HG02943 (cell line): Measurements from ENCODE around the gene REM2.
"Not testable (repeated sequence)": the region's sequence is repeated elsewhere in the genome, so short reads cannot be mapped to it uniquely, and the experiment has no call there.

Experiments
- ATAC-seq: cut with Tn5 transposase; IDR thresholded peaks from one replicate; pipeline ENCODE4 v1.9.1; 2021; ENCODE audit warnings: mild to moderate bottlenecking, low read depth, moderate library complexity; ENCODE audit not compliant: unreplicated experiment

Gene REM2

DNA sequence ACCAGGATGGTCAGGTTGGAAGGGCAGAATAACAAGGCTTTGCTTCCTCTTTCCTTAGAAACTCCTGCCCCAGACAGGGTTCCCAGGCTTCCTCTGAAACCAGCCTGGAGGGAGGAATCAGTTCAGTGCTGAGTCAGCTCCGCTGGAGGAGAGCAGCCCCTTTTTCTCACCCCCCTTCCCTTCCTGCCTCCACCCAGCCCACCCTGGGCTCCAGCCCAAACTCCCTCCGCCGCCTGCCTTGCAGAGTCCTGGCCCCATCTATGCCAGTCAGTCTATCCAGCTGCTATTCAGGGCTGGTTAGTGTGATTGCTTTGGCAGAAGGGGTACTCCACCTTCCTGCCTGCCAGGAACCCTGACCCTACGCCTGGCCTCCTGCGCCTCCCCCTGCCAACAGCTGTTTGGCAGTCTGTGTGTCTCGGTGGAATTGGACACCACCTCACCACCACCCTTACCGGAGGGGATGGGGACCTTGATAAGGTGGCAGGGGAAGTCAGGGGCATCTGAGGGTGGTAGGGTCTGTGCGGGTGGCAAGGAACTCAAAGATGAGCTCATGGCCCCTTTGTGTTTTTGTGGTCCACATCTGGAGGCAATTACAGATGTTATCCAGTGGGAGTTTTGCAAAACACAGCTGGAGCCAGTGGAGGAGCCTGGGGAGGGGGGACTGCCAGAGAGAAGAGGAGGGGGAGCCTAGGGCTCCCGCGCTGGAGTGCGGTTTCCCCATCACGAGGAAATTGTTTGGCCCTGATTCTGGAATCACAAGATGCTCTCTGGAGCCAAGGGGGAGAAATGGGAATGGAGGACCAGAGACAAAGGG, 34.5 kb upstream of the REM2 start:
- ATAC-seq: no peak

DNA sequence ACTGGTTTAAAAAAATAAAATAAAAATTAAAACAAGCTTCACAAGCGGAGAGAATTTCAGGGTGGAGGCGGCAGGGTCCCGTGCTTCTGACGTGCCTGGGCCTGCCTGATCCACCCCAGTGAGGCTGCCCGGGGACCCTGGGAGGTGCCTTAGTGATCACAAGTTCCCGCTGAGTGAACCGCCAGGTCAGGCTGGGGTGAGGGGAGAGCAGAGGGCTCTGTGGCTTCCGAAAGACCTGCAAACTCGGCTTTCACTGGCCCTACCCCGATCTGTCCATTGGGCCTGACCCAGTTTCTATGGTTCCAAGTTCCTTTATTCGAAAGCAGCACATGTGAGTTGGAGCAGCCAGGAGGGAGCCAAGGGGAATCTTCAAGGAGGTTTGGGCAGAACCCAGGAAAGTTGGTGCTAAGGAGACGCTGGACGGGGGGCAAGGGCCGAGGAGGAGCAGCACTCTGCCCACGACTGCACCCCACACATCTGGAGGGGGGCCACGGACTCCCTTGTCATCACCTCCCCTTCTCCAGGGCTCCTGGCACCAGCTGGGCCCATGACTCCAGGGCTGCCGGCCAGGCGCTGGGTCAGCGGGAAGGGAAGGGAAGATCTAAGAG, 33.7 kb upstream of the REM2 start:
- ATAC-seq: no peak

DNA sequence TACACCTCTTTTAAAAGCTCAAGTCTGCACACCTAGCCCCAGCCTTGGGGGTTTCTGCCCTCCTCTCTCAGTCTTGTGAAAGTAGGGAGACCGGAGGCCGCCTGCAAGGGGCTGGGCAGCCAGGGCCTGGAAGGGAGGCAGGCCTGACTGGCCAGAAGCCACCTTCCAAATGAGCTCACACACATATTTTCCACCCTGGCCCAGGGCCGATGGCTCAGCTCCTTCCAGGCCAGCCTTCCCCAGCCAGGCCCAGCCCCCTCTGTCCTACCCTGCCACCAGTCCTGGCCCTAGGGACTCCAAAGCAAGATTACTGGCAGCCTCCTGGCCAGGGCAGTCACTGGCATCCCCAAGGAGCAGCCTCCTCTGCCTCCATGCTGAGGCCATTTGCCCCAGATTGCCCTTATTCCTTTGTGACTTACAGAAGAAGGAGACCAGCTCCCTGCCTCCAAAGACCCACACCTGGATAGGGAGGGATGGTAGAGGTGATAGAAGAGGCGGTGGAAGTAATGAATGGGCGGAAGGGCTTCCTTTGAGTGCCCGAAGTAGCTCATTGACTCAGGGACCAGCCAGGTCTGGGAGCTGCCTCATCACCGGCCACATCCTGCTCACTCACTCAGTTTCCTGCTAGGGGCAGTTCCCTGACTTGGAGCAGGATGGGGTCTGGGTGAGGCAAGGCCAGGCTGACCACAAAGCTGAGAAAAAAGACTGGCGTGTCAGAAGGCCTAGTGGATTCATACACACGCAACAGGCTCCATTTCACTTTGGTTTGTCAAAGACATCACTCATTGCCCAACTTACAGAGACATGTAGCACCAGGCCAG, 31.9 kb upstream of the REM2 start:
- no peak for ATAC-seq

DNA sequence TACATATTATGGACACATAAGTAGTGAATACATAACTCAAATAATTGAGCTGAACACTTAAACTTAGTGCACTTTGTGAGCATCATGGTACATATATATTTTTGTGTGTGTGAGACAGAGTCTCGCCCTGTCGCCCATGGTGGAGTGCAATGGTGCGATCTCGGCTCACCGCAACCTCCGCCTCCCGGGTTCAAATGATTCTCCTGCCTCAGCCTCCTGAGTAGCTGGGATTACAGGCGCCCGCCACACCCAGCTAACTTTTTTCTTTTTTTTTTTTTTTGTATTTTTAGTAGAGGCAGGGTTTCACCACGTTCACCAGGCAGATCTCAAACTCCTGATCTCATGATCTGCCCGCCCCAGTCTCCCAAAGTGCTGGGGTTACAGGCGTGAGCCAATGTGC, 30.8 kb upstream of the REM2 start:
- not testable (repeated sequence) for ATAC-seq

DNA sequence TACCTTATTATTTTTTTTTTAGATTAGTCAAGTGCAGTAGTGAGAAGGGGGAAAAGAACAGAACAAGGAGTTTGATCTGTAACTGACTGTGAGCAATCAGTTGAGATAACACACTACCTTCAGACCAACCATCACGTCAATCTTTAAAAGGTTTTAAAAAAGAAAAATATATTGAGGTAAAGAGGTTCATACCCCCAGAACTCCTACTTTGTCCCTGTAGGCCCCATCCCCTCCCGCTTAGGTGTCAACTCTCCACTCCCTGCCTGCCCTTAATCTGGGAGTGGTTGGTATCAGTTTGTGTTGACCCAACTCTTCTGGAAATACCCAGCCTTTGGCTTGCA, 30.5 kb upstream of the REM2 start:
- no peak for ATAC-seq

- ATAC-seq: peak; percentile 66
These were observed 29.9 kb upstream of the REM2 start for GRCh38 chr14:22852940-22853767.

DNA sequence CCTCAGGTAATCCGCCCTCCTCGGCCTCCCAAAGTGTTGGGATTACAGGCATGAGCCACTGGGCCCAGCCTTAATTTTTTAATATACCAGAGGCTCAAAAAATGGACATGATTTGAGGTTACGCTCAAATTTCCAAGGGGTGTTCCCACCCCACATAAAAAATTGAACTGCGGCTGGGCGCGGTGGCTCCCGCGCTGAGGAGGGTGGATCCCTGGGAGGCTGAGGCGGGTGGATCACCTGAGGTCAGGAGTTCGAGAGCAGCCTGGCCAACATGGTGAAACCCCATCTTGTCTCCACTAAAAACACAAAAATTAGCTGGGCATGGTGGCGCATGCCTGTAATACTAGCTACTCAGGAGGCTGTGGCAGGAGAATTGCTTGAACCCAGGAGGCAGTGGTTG, 28.7 kb upstream of the REM2 start:
- ATAC-seq: not testable (repeated sequence)

DNA sequence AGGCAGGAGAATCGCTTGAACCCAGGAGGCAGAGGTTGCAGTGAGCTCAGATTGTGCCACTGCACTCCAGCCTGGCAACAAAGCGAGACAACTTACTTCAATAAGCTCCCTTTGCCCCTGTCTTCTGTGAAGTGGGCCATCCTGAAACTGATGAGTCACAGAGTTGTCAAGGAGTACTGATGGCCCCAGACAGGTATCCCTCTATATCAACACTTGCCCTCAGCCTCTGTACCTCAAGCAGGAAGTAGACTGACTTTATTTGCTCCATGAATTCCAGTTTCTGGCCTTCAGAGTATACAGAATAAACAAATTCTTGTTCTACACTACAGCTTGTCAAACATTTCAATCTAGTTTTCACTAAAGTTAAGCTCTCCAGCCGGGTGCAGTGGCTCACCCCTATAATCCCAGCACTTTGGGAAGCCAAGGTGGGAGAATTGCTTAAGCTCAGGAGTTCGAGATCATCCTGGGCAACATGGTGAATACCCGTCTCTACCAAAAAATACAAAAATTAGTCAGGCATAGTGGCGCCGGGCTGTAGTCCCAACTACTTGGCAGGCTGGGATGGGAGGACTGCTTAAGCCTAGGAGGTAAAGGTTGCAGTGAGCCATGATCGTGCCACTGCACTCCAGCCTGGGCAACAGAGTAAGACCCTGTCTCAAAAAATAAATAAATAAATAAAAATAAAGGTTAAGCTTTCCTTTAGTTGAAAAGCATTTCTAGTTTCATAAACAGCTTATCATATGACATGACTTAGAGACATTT, 27.9 kb upstream of the REM2 start:
- ATAC-seq: no peak

DNA sequence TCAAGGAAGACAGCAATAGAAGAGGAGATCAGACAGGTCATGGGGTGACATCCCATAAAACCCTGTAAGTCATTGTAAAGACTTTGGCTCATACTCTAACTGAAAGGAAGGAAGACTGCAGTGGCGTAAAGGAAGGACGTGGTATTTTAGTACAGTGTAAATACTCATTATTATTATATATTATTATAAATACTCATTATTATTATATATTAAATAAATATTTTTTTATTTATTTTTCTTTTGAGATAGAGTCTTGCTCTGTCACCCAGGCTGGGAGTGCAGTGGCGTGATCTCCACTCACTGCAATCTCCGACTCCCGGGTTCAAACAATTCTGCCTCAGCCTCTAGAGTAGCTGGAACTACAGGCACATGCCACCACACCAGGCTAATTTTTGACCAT, 26.6 kb upstream of the REM2 start:
- no peak for ATAC-seq

DNA sequence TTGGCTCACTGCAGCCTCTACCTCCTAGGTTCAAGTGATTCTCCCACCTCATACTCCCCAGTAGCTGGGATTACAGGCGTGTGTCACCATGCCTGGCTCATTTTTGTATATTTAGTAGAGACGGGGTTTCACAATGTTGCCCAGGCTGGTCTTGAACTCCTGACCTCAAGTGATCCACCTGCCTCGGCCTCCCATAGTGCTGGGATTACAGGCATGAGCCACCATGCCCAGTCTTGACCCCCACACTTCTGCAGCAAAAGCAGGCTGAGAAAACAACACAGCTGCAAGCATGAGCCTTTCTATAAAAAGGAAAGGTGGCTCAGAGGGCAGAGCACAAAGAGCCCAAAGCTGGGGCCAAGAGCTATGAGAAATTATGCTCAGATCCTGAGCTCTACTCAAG, 22.6 kb upstream of the REM2 start:
- ATAC-seq: not testable (repeated sequence)

- no peak for ATAC-seq
These were observed 21.4 kb upstream of the REM2 start for GRCh38 chr14:22861651-22862050.

- ATAC-seq: no peak
These were observed 18.0 kb upstream of the REM2 start for GRCh38 chr14:22864979-22865378.

- ATAC-seq: no peak
These were observed 17.3 kb upstream of the REM2 start for GRCh38 chr14:22865424-22866405.

GRCh38 chr14:22866874-22867273, 16.1 kb upstream of the REM2 start:
- no peak for ATAC-seq

- ATAC-seq: peak; percentile 30
These were observed 12.2 kb upstream of the REM2 start for GRCh38 chr14:22870811-22871223.

- peak; percentile 87 for ATAC-seq
These were observed 11.6 kb upstream of the REM2 start, which contains the start of gene LRP10 for GRCh38 chr14:22871224-22872032. Gene LRP10 (plus strand): TSS chr14:22871740. CDS start chr14:22872304, 564 bp downstream.

- ATAC-seq: peak; percentile 5
These were observed 10.8 kb upstream of the REM2 start for GRCh38 chr14:22872033-22872832.
